Tibial nerve (tissue), 4 donors: ENCODE results near the gene RAB3IL1. TPM values are rescaled to one million over a fixed set of nuclear protein-coding genes. Genes with fewer than 3 reads are reported as not detected.

Experiments used
- DNase-seq, 2 donors: peaks; one replicate each; pipeline ENCODE4 v3.0.0-alpha.2; 2019; ENCODE audit warnings: low spot score in 2 of 2
- H3K27ac ChIP-seq, 4 donors: fragments of 200-600 bp; sonication (generic) in 3 of 4; one replicate each; pipeline ENCODE4 v1.5.1; 2017 to 2019; ENCODE audit warnings: mild to moderate bottlenecking in 1 of 4
- H3K27me3 ChIP-seq, 2 donors: fragments of 200-600 bp; sonication (generic) in 1 of 2; one replicate each; pipeline versions ENCODE4 v1.5.1 to v1.6.0; 2017 to 2019
- H3K36me3 ChIP-seq, 3 donors: fragments of 200-600 bp; sonication (generic); one replicate each; pipeline ENCODE4 v1.5.1; 2018 to 2019
- H3K4me1 ChIP-seq, 4 donors: fragments of 200-600 bp; sonication (generic) in 3 of 4; one replicate each; pipeline ENCODE4 v1.5.1; 2017 to 2019
- H3K4me3 ChIP-seq, 4 donors: fragments of 200-600 bp; sonication (generic) in 3 of 4; one replicate each; pipeline ENCODE4 v1.5.1; 2017 to 2019; ENCODE audit warnings: mild to moderate bottlenecking in 1 of 4, moderate library complexity in 1 of 4
- H3K9me3 ChIP-seq, 4 donors: fragments of 200-600 bp; sonication (generic) in 3 of 4; one replicate each; pipeline ENCODE4 v1.5.1; 2017 to 2019
- CTCF ChIP-seq, 5 experiments: fragments of 200-600 bp in 3 of 5; fragments of 450-650 bp in 2 of 5; sonication (generic) in 3 of 5; IDR thresholded peaks; one replicate each; pipeline ENCODE4 v1.5.1; 2016 to 2019; ENCODE audit warnings: antibody characterized with exemption in 5 of 5, mild to moderate bottlenecking in 3 of 5, moderate library complexity in 2 of 5
- EP300 ChIP-seq, 2 donors: sonication (generic); formaldehyde crosslinking; IDR thresholded peaks; one replicate each; pipeline ENCODE4 v1.6.1; 2017; ENCODE audit warnings: antibody characterized with exemption in 2 of 2, mild to moderate bottlenecking in 1 of 2
- POLR2A ChIP-seq, 2 donors: fragments of 450-650 bp; IDR thresholded peaks; one replicate each; pipeline ENCODE4 v1.6.1; 2017; ENCODE audit warnings: antibody characterized with exemption in 2 of 2, mild to moderate bottlenecking in 2 of 2, moderate library complexity in 2 of 2
- WGBS, 2 donors: methylation state at CpG; one replicate each; pipeline ENCODE4 v1.1.5; 2018; 5-methylcytosine and 5-hydroxymethylcytosine counted together
- total RNA-seq, 4 donors: library from RNA; depleted of rRNA; stranded (reverse); fragments of >200 nt; gene quantifications; one replicate each; pipeline ENCODE4 v1.1.0, GENCODE V29; 2016

Gene RAB3IL1
- total RNA-seq, 4 donors from 2014 or later, result 58.8 to 127 (median 71.1) TPM

GRCh38 chr11:61960532-61960931 lies 43.2 kb upstream of the RAB3IL1 start:
- Histone ChIP-seq H3K27ac (peak overlapping the region; percentile 99 to 100 (median 100)), H3K4me3 (no peak overlapping the region), H3K9me3 (no peaks in the 10 kb centered on the region), H3K4me1 (peaks cover 0 to 68% (median 62%) of the 10 kb centered on the region in 4 donors), H3K36me3 (peaks cover 3 to 71% (median 12%) of the 10 kb centered on the region in 3 donors), H3K27me3 (no peaks in the 10 kb centered on the region)
- no peak for TF ChIP-seq EP300 (IDR thresholded peaks at IDR 0.05)
- no peak for TF ChIP-seq POLR2A (IDR thresholded peaks at IDR 0.05)
- TF ChIP-seq CTCF (IDR thresholded peaks at IDR 0.05), result no peak
- DNase-seq, result no peak
- 75 to 97% methylated on average over 3 of the region's 3 CpGs for WGBS, 2 donors

- WGBS, 2 donors, result 90 to 92% methylated on average over 5 to 6 of the region's 6 CpGs
- peaks cover 0 to 73% (median 59%) of the 10 kb centered on the region in 4 donors for H3K4me1 ChIP-seq
- no peak for DNase-seq
These were observed 42.3 kb upstream of the RAB3IL1 start for GRCh38 chr11:61959678-61960077.

GRCh38 chr11:61959114-61959513 lies 41.7 kb upstream of the RAB3IL1 start:
- DNase-seq, result no peak
- Histone ChIP-seq H3K4me3 (no peak overlapping the region), H3K9me3 (no peaks in the 10 kb centered on the region), H3K4me1 (peaks cover 0 to 73% (median 57%) of the 10 kb centered on the region in 4 donors), H3K36me3 (peaks cover 2 to 57% (median 3%) of the 10 kb centered on the region in 3 donors), H3K27ac (peak overlapping the region in 3 of 4 donors; percentile 99 to 100 (median 100)), H3K27me3 (no peaks in the 10 kb centered on the region)
- no peak for TF ChIP-seq POLR2A (IDR thresholded peaks at IDR 0.05)
- TF ChIP-seq EP300 (IDR thresholded peaks at IDR 0.05), result no peak
- no peak for TF ChIP-seq CTCF (IDR thresholded peaks at IDR 0.05)
- 32 to 38% methylated on average over 2 of the region's 2 CpGs for WGBS, 2 donors

More at GRCh38 chr11:61959678-61960077, 42.3 kb upstream of the RAB3IL1 start:
- Histone ChIP-seq H3K9me3 (no peaks in the 10 kb centered on the region), H3K4me3 (no peak overlapping the region), H3K27ac (peak overlapping the region; percentile 99 to 100 (median 100)), H3K27me3 (no peaks in the 10 kb centered on the region), H3K36me3 (peaks cover 2 to 63% (median 9%) of the 10 kb centered on the region in 3 donors)
- TF ChIP-seq POLR2A (IDR thresholded peaks at IDR 0.05) (no peak), CTCF (IDR thresholded peaks at IDR 0.05) (no peak), EP300 (IDR thresholded peaks at IDR 0.05) (no peak)

GRCh38 chr11:61958590-61958989 lies 41.2 kb upstream of the RAB3IL1 start:
- 59 to 61% methylated on average over 3 of the region's 3 CpGs for WGBS, 2 donors
- H3K4me1 ChIP-seq, result peaks cover 0 to 72% (median 53%) of the 10 kb centered on the region in 4 donors

More at GRCh38 chr11:61958590-61958989, 41.2 kb upstream of the RAB3IL1 start:
- H3K9me3 ChIP-seq, result no peaks in the 10 kb centered on the region
- H3K36me3 ChIP-seq, result peaks cover 0 to 52% (median 2%) of the 10 kb centered on the region in 3 donors
- DNase-seq, result no peak
- no peaks in the 10 kb centered on the region for H3K27me3 ChIP-seq
- TF ChIP-seq CTCF (IDR thresholded peaks at IDR 0.05), result no peak
- TF ChIP-seq EP300 (IDR thresholded peaks at IDR 0.05), result no peak
- no peak for TF ChIP-seq POLR2A (IDR thresholded peaks at IDR 0.05)
- H3K27ac ChIP-seq, result peak overlapping the region in 3 of 4 donors; percentile 99 to 100 (median 100)
- H3K4me3 ChIP-seq, result no peak overlapping the region
